Activated CD4-positive, alpha-beta T cell treated with anti-CD3 and anti-CD28 coated beads, Interleukin-2, amount 10 ng/mL, durations not matched to agents 7 days and 5 days (primary cell): Measurements from ENCODE around the gene TM2D1. TPM values are rescaled to one million over a fixed set of nuclear protein-coding genes. Genes with fewer than 3 reads are reported as not detected.
"Not testable (repeated sequence)": the region's sequence is repeated elsewhere in the genome, so short reads cannot be mapped to it uniquely, and the experiment has no call there.

ENCODE experiments used
- CTCF ChIA-PET: fragments of 350-600 bp; sonication (Branson Sonifier 250); formaldehyde crosslinking; loops from one replicate; lab custom pipeline; 2021; ENCODE audit warnings: antibody characterized with exemption; lab: Charles Lee
- POLR2A ChIA-PET: fragments of 350-600 bp; sonication (Branson Sonifier 250); formaldehyde crosslinking; loops from one replicate; lab custom pipeline; 2021; ENCODE audit warnings: antibody characterized with exemption; lab: Charles Lee
- DNase-seq: peaks from one replicate; pipeline ENCODE4 v3.0.0-alpha.2; 2020
- H3K27ac Mint-ChIP-seq: one replicate; pipeline ENCODE4 v1.8.0; 2021; ENCODE audit warnings: mild to moderate bottlenecking, moderate library complexity, mixed read lengths
- H3K27me3 Mint-ChIP-seq: one replicate; pipeline ENCODE4 v1.8.0; 2021; ENCODE audit warnings: mixed read lengths
- H3K36me3 Mint-ChIP-seq: one replicate; pipeline ENCODE4 v1.8.0; 2021; ENCODE audit warnings: low read depth, mixed read lengths
- H3K4me1 Mint-ChIP-seq: one replicate; pipeline ENCODE4 v1.8.0; 2021; ENCODE audit warnings: mixed read lengths
- H3K4me3 Mint-ChIP-seq: one replicate; pipeline ENCODE4 v1.8.0; 2021; ENCODE audit warnings: mild to moderate bottlenecking, moderate library complexity, mixed read lengths
- H3K9me3 Mint-ChIP-seq: one replicate; pipeline ENCODE4 v1.8.0; 2021; ENCODE audit warnings: mixed read lengths
- total RNA-seq, 2 experiments: library from RNA; stranded (reverse); gene quantifications; one replicate each; pipeline ENCODE4 v1.2.3, GENCODE V29; 2021

Gene TM2D1
- total RNA-seq, 2 experiments from 2014 or later: 32.0 to 34.7 TPM

DNA sequence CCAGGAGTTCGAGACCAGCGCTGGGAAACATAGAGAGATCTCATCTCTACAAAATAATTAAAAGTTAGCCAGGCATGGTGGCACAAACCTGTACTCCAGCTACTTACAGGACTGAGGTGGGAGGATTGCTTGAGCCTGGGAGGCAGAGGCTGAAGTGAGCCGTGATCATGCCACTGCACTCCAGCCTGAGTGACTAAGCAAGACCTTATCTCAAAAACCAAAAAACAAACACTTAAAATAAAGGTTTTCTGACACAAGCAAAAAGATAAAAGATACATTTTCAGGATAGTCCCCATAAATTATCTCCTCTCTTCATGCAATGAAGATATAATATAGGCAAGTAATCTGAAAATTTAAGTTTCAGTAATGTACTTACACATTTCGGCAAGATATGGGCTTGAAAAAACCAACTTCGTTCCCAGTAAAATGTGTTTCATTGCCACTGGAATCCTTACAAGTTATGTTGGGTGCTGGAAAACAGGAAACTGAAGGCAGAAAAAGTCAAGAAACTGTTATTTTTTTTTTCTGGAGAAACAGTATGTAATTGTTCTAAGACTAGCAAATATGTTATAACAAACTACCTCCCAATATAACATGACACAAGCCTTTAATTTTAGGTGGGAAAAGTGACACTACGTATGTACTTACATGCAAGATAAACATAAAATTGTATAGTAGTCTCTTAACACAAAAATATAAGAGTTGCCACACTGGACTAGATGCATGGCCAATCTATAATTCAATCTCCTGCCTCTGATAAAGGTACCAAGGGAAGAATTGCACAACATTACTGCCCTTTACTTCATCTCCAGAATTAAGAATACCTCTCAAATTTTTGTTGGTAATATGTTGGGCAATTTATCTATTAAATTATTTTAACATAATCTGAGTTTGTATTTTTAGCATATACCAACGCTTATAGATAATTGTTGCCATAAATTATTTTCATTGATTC is 15.7 kb downstream of the TM2D1 start:
- Mint-ChIP-seq H3K36me3 (peaks cover 39% of the 10 kb centered on the region), H3K27ac (no peak overlapping the region), H3K27me3 (no peaks in the 10 kb centered on the region), H3K4me1 (peaks cover 1% of the 10 kb centered on the region), H3K9me3 (no peaks in the 10 kb centered on the region), H3K4me3 (no peak overlapping the region)
- DNase-seq: no peak
- POLR2A ChIA-PET: no interaction called here
- CTCF ChIA-PET: interaction anchor here (0.7 kb wide), 1 partner anchor 13 kb away, joined by 3 read pairs; no protein-coding TSS in a partner anchor

DNA sequence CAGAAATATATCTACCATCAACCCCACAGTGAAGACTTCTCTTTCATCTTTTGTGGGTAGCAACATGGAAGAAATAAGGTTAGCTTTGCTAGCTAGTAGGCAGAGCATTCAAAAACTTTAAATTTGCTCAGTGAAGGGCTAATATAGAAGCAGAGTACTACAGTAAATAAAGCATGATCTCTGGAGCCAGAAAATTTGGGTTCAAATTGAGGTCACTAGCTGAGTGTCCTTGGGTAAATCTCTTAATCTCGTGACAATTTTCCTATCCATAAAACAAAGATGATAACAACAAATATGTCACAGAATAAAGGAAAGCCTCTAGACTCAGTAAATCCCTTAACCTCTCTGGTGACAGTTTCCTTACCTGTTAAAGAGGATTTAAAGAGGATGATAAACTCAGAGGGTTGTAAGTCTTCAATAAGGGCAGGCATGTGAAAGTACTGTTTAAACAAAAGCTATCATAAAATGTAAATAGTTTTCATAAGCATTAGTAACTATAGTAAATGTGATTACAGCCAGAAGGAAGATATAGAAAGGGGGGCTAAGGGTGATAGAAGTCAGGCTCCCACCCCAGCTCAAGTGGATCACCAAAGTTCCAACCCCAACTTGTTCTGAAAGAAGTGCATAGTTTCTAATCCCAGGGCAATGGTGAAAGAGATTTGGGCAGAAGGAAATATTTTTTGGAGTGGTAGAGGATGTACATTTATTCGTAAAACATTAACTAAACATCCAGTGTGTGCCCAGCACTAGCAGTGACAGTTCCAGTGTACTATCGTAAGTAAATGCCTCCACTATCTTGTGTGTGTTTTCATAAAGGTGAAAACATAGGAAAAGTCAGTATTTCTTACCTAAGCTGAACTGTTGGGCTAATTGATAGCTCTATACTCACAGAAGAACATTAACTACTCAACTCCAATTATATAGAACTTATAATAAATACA is 24.8 kb downstream of the TM2D1 start:
- Mint-ChIP-seq H3K27me3 (no peaks in the 10 kb centered on the region), H3K9me3 (no peaks in the 10 kb centered on the region), H3K36me3 (peaks cover 52% of the 10 kb centered on the region), H3K4me1 (no peaks in the 10 kb centered on the region), H3K4me3 (no peak overlapping the region), H3K27ac (no peak overlapping the region)
- DNase-seq: no peak
- CTCF ChIA-PET: interaction anchor here (0.9 to 1.8 kb wide), 2 partner anchors 14 to 25 kb away, joined by 3 to 4 read pairs; partner anchors contain the start of gene TM2D1
- POLR2A ChIA-PET: no interaction called here

DNA sequence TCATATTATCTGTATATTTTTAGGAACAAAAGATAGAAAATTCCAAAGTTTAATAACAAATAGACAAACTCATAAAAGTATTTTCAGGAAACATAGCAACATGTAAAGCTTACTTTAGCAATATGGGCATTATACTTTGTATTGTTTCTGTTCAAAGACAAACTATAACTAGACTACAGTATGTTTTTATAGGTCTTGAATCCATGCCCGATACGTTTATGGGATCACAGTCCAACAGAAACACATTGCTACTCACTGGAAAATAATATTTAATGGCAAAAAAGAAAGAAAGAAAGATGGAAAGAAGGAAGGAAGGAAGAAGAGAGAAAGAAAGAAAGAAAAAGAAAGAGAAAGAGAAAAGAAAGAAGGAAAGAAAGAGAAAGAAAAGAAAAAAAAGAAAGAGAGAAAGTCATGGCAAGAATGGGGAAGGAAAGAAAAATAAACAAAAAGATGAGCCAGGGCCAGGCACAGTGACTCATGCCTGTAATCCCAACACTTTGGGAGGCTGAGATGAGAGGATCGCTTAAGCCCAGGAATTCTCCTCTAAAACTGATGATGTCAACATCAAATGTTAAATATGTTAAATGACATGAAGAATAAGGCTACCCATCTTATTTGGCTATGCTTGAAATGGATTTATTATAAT is 32.7 kb downstream of the TM2D1 start:
- POLR2A ChIA-PET: no interaction called here
- H3K4me1 Mint-ChIP-seq: peaks cover 2% of the 10 kb centered on the region
- DNase-seq: no peak
- no peaks in the 10 kb centered on the region for H3K9me3 Mint-ChIP-seq
- H3K36me3 Mint-ChIP-seq: peaks cover 28% of the 10 kb centered on the region
- CTCF ChIA-PET: no interaction called here
- H3K4me3 Mint-ChIP-seq: no peak overlapping the region
- no peaks in the 10 kb centered on the region for H3K27me3 Mint-ChIP-seq
- H3K27ac Mint-ChIP-seq: peak overlapping the region; percentile 63

DNA sequence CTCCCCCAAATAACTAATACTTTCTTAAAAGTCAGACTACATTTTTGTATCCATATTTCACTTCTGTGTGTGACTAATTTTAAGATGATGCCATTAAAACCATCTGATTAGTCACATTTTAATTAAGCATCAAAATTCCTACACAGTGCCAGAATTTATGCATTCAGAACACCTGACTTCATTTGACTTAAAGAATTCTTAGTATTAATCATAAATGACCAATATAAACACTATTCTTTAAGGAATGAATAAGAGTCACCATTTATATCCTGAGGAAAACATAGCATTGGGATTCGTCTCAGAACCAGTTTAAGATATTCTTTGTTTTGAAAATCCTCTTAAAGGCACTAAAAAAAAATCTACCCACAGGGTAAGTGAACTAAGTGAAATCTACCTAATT is 37.0 kb downstream of the TM2D1 start:
- H3K36me3 Mint-ChIP-seq: peaks cover 17% of the 10 kb centered on the region
- no peak overlapping the region for H3K27ac Mint-ChIP-seq
- no peak for DNase-seq
- POLR2A ChIA-PET: no interaction called here
- CTCF ChIA-PET: no interaction called here
- H3K4me1 Mint-ChIP-seq: peaks cover 2% of the 10 kb centered on the region
- H3K4me3 Mint-ChIP-seq: no peak overlapping the region
- H3K9me3 Mint-ChIP-seq: no peaks in the 10 kb centered on the region
- H3K27me3 Mint-ChIP-seq: no peaks in the 10 kb centered on the region

DNA sequence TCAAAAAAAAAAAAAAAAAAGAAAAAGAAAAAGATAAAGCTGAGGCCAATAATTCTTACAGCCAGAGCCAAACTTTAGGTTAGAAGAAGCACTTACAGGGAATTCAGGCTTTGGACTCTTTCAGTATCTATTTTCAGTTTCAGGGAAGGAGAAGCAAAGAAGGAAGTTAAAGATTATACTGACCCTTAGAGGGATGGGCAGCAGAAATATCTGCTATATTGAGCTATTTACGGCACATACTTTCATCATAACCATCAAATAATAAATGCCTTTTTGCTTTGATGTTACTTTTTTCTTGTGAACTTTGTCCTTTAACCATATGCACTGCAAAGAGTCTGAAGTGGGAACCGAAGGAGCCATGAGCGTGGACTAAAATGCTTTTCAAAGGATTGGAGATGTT is 42.0 kb downstream of the TM2D1 start:
- ChIA-PET POLR2A (no interaction called here), CTCF (interaction anchor here (1.5 kb wide), 1 partner anchor 24 kb away, joined by 4 read pairs; no protein-coding TSS in a partner anchor)
- Mint-ChIP-seq H3K27ac (no peak overlapping the region), H3K27me3 (no peaks in the 10 kb centered on the region), H3K36me3 (peaks cover 35% of the 10 kb centered on the region), H3K9me3 (no peaks in the 10 kb centered on the region), H3K4me1 (peaks cover 2% of the 10 kb centered on the region), H3K4me3 (no peak overlapping the region)
- DNase-seq: no peak

DNA sequence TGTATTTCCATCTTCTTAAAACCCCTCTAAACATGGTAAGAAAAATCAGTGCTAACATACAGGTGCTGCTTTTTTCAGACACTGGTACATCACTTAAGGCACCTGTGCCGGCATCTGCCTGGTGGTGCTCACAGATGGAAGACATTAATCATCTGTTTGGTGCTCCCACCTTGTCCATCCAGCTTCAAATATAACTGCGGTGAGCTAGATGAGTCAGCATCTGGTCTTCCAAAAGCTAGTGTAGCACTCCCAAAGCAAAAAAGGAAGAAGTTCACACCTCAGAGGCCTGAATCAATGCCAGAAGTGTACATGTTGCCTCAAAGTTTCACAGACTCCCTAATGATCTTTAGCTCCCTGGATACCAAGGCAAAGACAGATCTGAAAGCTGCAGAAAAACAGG is 44.4 kb downstream of the TM2D1 start:
- CTCF ChIA-PET: interaction anchor here (0.5 kb wide), 1 partner anchor 140 kb away, joined by 4 read pairs; no protein-coding TSS in a partner anchor

DNA sequence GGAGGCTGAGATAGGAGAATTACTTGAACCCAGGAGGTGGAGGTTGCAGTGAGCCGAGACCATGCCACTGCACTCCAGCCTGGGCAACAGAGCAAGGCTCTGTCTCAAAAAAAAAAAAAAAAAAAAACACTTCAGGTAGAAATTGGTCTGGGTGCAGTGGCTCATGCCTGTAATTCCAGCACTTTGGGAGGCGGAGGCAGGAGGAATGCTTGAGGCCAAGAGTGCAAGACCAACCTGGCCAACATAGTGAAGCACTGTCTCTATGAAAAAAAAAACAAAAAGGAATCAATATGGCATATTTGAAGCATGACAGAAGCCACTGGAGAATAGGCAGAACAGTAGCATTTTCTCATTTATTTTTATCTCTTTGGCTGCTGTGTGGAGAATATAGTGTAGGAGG is 48.1 kb downstream of the TM2D1 start:
- DNase-seq, H3K27me3 Mint-ChIP-seq, H3K27ac Mint-ChIP-seq, H3K4me1 Mint-ChIP-seq, H3K9me3 Mint-ChIP-seq, H3K4me3 Mint-ChIP-seq, CTCF ChIA-PET, POLR2A ChIA-PET: not testable (repeated sequence)
- peaks cover 21% of the 10 kb centered on the region for H3K36me3 Mint-ChIP-seq

More for the DNA sequence above, 44.4 kb downstream of the TM2D1 start:
- Mint-ChIP-seq H3K4me3 (no peak overlapping the region), H3K9me3 (no peaks in the 10 kb centered on the region), H3K36me3 (peaks cover 36% of the 10 kb centered on the region), H3K4me1 (peaks cover 2% of the 10 kb centered on the region), H3K27me3 (no peaks in the 10 kb centered on the region), H3K27ac (no peak overlapping the region)
- DNase-seq: no peak
- POLR2A ChIA-PET: no interaction called here

DNA sequence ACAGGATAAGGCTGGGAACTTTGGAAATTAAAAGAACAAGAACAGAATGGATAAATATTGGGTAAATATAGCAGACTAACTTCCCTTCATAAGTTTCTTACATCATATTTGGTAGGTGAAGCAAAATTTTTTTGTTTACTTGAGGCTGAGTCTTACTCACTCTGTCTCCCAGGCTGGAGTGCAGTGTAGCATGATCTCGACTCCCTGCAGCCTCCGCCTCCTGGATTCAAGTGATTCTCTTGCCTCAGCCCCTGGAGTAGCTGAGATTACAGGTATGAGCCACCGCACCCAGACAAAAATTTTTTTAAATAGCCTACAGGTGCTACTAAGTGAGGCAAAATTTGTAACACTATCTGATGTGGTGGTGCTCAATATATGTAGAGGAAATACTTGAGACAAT is 50.7 kb downstream of the TM2D1 start:
- H3K9me3 Mint-ChIP-seq: no peaks in the 10 kb centered on the region
- CTCF ChIA-PET: no interaction called here
- no peak for DNase-seq
- POLR2A ChIA-PET: no interaction called here
- H3K4me1 Mint-ChIP-seq: no peaks in the 10 kb centered on the region
- H3K27ac Mint-ChIP-seq: no peak overlapping the region
- H3K36me3 Mint-ChIP-seq: peaks cover 10% of the 10 kb centered on the region
- H3K4me3 Mint-ChIP-seq: no peak overlapping the region
- no peaks in the 10 kb centered on the region for H3K27me3 Mint-ChIP-seq

DNA sequence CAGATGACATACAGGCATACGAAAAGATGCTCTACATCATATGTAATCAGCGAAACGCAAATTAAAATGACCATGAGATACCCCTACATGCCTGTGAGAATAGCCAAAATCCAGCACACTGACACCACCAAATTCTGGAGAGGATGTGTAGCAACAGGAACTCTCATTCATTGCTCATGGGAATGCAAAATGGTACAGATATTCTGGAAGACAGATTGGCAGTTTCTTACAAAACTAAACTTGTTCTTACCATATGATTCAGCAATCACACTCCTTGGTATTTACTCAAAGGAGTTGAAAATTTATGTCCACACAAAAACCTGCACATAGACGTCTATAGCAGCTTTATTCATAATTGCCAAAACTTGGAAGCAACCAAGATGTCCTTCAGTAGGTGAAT is 52.6 kb downstream of the TM2D1 start:
- ChIA-PET CTCF (no interaction called here), POLR2A (no interaction called here)
- Mint-ChIP-seq H3K9me3 (no peaks in the 10 kb centered on the region), H3K36me3 (no peaks in the 10 kb centered on the region), H3K27me3 (no peaks in the 10 kb centered on the region), H3K4me1 (no peaks in the 10 kb centered on the region), H3K4me3 (no peak overlapping the region), H3K27ac (no peak overlapping the region)
- DNase-seq: no peak

DNA sequence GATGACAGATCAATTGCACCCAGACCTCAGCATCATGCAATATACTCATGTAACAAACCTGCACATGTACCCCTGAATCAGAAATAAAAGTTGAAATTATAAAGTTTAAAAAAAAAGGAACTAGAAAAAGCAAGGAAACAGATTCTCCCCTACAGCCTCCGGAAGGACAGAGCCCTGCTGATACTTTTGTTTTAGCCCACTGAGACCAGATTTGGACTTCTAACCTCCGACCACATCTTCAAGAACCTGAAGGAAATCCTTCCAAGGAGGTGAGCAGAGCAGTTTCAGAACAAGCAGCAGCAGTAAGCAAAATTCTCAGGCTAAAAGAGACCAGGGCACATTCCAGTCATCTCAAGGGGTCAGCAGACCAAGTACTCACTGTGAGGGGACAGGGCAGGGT is 54.5 kb downstream of the TM2D1 start:
- no peak overlapping the region for H3K27ac Mint-ChIP-seq
- no peaks in the 10 kb centered on the region for H3K36me3 Mint-ChIP-seq
- DNase-seq: no peak
- POLR2A ChIA-PET: no interaction called here
- H3K4me3 Mint-ChIP-seq: no peak overlapping the region
- CTCF ChIA-PET: interaction anchor here (1.2 kb wide), 1 partner anchor 10 kb away, joined by 3 read pairs; no protein-coding TSS in a partner anchor
- H3K9me3 Mint-ChIP-seq: no peaks in the 10 kb centered on the region
- H3K4me1 Mint-ChIP-seq: no peaks in the 10 kb centered on the region
- H3K27me3 Mint-ChIP-seq: no peaks in the 10 kb centered on the region

DNA sequence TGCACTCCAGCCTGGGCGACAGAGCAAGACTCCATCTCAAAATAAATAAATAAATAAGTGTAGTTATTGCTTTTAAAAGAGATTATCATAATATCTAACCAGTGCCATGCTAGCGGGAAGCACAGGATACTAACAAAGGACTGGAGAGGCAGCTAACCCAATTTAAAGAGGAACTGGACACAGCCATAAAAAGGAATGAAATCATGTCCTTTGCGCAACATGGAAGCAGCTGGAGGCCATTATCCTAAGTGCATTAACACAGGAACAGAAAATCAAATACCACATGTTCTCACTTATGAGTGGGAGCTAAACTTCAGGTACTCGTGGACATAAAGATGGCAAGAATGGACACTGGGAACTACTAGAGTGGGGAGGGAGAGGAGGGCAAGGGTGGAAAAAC is 54.9 kb downstream of the TM2D1 start:
- Mint-ChIP-seq H3K4me3 (no peak overlapping the region), H3K27me3 (no peaks in the 10 kb centered on the region), H3K9me3 (no peaks in the 10 kb centered on the region), H3K27ac (no peak overlapping the region), H3K36me3 (no peaks in the 10 kb centered on the region), H3K4me1 (no peaks in the 10 kb centered on the region)
- POLR2A ChIA-PET: no interaction called here
- CTCF ChIA-PET: interaction anchor here (1.2 kb wide), 1 partner anchor 9 kb away, joined by 3 read pairs; no protein-coding TSS in a partner anchor
- no peak for DNase-seq

DNA sequence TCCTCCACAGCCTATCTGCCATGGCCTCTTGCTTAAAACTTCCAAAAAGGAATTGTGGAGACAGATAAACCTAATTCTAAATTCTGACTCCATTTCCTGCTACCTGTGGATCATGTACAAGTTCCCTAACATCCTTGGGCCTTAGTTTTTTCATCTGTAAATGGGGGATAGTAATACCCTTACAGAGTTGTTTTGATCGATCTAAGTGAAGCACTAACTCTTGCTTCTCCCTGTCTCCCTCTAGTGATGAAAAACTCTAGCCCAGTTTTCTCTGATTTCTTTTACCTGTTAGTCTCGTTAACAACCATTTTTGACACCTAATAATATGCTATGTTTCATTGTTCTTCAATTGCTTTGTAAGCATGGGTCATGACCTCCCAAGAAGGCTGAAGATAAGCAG is 65.9 kb downstream of the TM2D1 start:
- no peak overlapping the region for H3K4me3 Mint-ChIP-seq
- H3K27me3 Mint-ChIP-seq: no peaks in the 10 kb centered on the region
- CTCF ChIA-PET: no interaction called here
- DNase-seq: no peak
- peaks cover 2% of the 10 kb centered on the region for H3K9me3 Mint-ChIP-seq
- no peaks in the 10 kb centered on the region for H3K36me3 Mint-ChIP-seq
- H3K4me1 Mint-ChIP-seq: no peaks in the 10 kb centered on the region
- no peak overlapping the region for H3K27ac Mint-ChIP-seq
- POLR2A ChIA-PET: no interaction called here
